HepG2 (cell line): ENCODE results near the gene CBX2. TPM values are rescaled to one million over a fixed set of nuclear protein-coding genes. Genes with fewer than 3 reads are reported as not detected.

Source experiments
- ATF2 ChIP-seq: sonication (generic); formaldehyde crosslinking; IDR thresholded peaks from 2 replicates; pipeline ENCODE4 v1.4.0; 2020; ENCODE audit warnings: missing genetic modification reagents
- CHD4 ChIP-seq: fragments of 200-600 bp; sonication (generic); IDR thresholded peaks from 2 replicates; pipeline ENCODE4 v1.7.0; 2017; ENCODE audit warnings: mild to moderate bottlenecking, low read length, borderline replicate concordance
- HES4 ChIP-seq: sonication (generic); formaldehyde crosslinking; IDR thresholded peaks from 2 replicates; pipeline ENCODE4 v1.9.0; 2021; ENCODE audit warnings: mild to moderate bottlenecking, missing genetic modification reagents, borderline replicate concordance
- HNRNPL ChIP-seq: fragments of 200-400 bp; formaldehyde crosslinking; IDR thresholded peaks from 2 replicates; pipeline ENCODE4 v1.6.1; 2017; ENCODE audit warnings: mild to moderate bottlenecking, low read depth, low read length
- HOXA5 ChIP-seq: sonication (generic); formaldehyde crosslinking; IDR thresholded peaks from 2 replicates; pipeline ENCODE4 v1.4.0; 2020; ENCODE audit warnings: missing genetic modification reagents
- HOXA7 ChIP-seq: sonication (generic); formaldehyde crosslinking; IDR thresholded peaks from 2 replicates; pipeline ENCODE4 v1.8.1; 2022; ENCODE audit warnings: mild to moderate bottlenecking, missing genetic modification reagents, moderate library complexity
- KDM2A ChIP-seq: sonication (generic); formaldehyde crosslinking; IDR thresholded peaks from 2 replicates; pipeline ENCODE4 v1.4.0; 2020; ENCODE audit warnings: low read depth, missing genetic modification reagents, borderline replicate concordance
- KDM5A ChIP-seq: fragments of 200-600 bp; sonication (generic); IDR thresholded peaks from 2 replicates; pipeline ENCODE4 v1.7.0; 2018; ENCODE audit warnings: antibody characterized with exemption, mild to moderate bottlenecking, low read length, borderline replicate concordance
- MEIS2 ChIP-seq: sonication (generic); formaldehyde crosslinking; IDR thresholded peaks from 2 replicates; pipeline ENCODE4 v1.9.0; 2021; ENCODE audit warnings: mild to moderate bottlenecking, missing genetic modification reagents
- RBM22 ChIP-seq: fragments of 200-400 bp; formaldehyde crosslinking; optimal IDR thresholded peaks from 2 replicates; pipeline ENCODE3; 2017; ENCODE audit warnings: mild to moderate bottlenecking, low read length, moderate library complexity
- SMAD9 ChIP-seq: sonication (generic); formaldehyde crosslinking; IDR thresholded peaks from 2 replicates; pipeline ENCODE4 v1.5.1; 2020; ENCODE audit warnings: mild to moderate bottlenecking, missing genetic modification reagents
- TGIF2 ChIP-seq: IDR thresholded peaks from 2 replicates; pipeline ENCODE4 v1.6.1; 2016; ENCODE audit warnings: control low read depth, missing compliant biosample characterization
- THAP11 ChIP-seq: IDR thresholded peaks from 2 replicates; pipeline ENCODE4 v1.6.1; 2016; ENCODE audit warnings: missing biosample characterization, missing genetic modification reagents
- XRCC5 ChIP-seq: fragments of 200-400 bp; formaldehyde crosslinking; optimal IDR thresholded peaks from 2 replicates; pipeline ENCODE3; 2017; ENCODE audit warnings: mild to moderate bottlenecking, low read length
- ZBTB42 ChIP-seq: sonication (generic); formaldehyde crosslinking; IDR thresholded peaks from 2 replicates; pipeline ENCODE4 v1.5.0; 2020; ENCODE audit warnings: mild to moderate bottlenecking, missing genetic modification reagents
- ZNF414 ChIP-seq: sonication (generic); formaldehyde crosslinking; IDR thresholded peaks from 2 replicates; pipeline ENCODE4 v1.5.0; 2020; ENCODE audit warnings: missing genetic modification reagents
- ZNF484 ChIP-seq: sonication (generic); formaldehyde crosslinking; IDR thresholded peaks from 2 replicates; pipeline ENCODE4 v1.5.1; 2020; ENCODE audit warnings: mild to moderate bottlenecking, low read depth, missing genetic modification reagents, borderline replicate concordance
- ZNF687 ChIP-seq: sonication (generic); formaldehyde crosslinking; IDR thresholded peaks from 2 replicates; pipeline ENCODE4 v1.5.1; 2020; ENCODE audit warnings: mild to moderate bottlenecking, missing genetic modification reagents, moderate library complexity
- ZNF788 ChIP-seq: sonication (generic); formaldehyde crosslinking; IDR thresholded peaks from 2 replicates; pipeline ENCODE4 v1.5.0; 2020; ENCODE audit warnings: mild to moderate bottlenecking, missing genetic modification reagents, borderline replicate concordance
- ZNF790 ChIP-seq: sonication (generic); formaldehyde crosslinking; IDR thresholded peaks from 2 replicates; pipeline ENCODE4 v1.8.0; 2022; ENCODE audit warnings: missing genetic modification reagents, mild to moderate bottlenecking, borderline replicate concordance
- polyA plus RNA-seq, 8 experiments: library from polyadenylated mRNA; depleted of rRNA in 3 of 8; stranded (reverse) in 7 of 8; unstranded in 1 of 8; fragments of >200 nt; fragmentation: Illumina TruSeq in 4 of 8; extraction: Trizol in 4 of 8; gene quantifications; 2 replicates each; pipeline versions ENCODE4 v1.2.1 to v1.2.3, GENCODE V29; 2011 to 2016; ENCODE audit warnings: low read depth in 4 of 8, missing spikeins in 1 of 8, mixed read lengths in 1 of 8; ENCODE audit not compliant: insufficient read depth in 1 of 8
- total RNA-seq, 5 experiments: library from RNA; depleted of rRNA; stranded (reverse); fragments of >200 nt; fragmentation: Illumina TruSeq; extraction: Trizol; gene quantifications; 2 replicates each; pipeline ENCODE4 v1.2.3, GENCODE V29; 2016; ENCODE audit warnings: low read depth in 1 of 5
- TF ChIP-seq, protein P1 (sequence below): sonication (generic); formaldehyde crosslinking; IDR thresholded peaks from 2 replicates; pipeline ENCODE4 v1.4.0; 2020; ENCODE audit warnings: missing genetic modification reagents, mild to moderate bottlenecking, borderline replicate concordance

Gene CBX2
- total and polyA plus RNA-seq, 2 of the 13 experiments (the other 11 are each of a cell fraction or from before 2014, with no cell fraction given) = 14.5 to 31.1 TPM

- TF ChIP-seq XRCC5 = peak; percentile 20
- 0 out of 2 replicates have a peak, but pooled peaks have one; percentile 19 for TF ChIP-seq ZNF788 (CRISPR knock-in tag)
- no peak for TF ChIP-seq MEIS2 (CRISPR knock-in tag)
- 0 out of 2 replicates have a peak, but pooled peaks have one; percentile 21 for TF ChIP-seq ATF2 (CRISPR knock-in tag)
- TF ChIP-seq HOXA7 (CRISPR knock-in tag) = no peak
- no peak for TF ChIP-seq RBM22
- TF ChIP-seq HOXA5 (CRISPR knock-in tag) = 0 out of 2 replicates have a peak, but pooled peaks have one; percentile 17
- 0 out of 2 replicates have a peak, but pooled peaks have one; percentile 30 for TF ChIP-seq ZNF790 (CRISPR knock-in tag)
- TF ChIP-seq HNRNPL = 0 out of 2 replicates have a peak, but pooled peaks have one; percentile 14
- TF ChIP-seq HES4 (CRISPR knock-in tag) = 0 out of 2 replicates have a peak, but pooled peaks have one; percentile 75
- peak; percentile 30; the same call in 1 of the 2 replicates for TF ChIP-seq KDM5A
- peak; percentile 57; the same call in 1 of the 2 replicates for TF ChIP-seq ZNF687 (CRISPR knock-in tag)
- TF ChIP-seq, protein P1, sequence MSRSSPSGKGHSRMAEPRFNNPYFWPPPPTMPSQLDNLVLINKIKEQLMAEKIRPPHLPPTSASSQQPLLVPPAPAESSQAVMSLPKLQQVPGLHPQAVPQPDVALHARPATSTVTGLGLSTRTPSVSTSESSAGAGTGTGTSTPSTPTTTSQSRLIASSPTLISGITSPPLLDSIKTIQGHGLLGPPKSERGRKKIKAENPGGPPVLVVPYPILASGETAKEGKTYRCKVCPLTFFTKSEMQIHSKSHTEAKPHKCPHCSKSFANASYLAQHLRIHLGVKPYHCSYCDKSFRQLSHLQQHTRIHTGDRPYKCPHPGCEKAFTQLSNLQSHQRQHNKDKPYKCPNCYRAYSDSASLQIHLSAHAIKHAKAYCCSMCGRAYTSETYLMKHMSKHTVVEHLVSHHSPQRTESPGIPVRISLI = peak; percentile 73
- TF ChIP-seq THAP11 = no peak
- TF ChIP-seq SMAD9 (CRISPR knock-in tag) = no peak
- TF ChIP-seq KDM2A (CRISPR knock-in tag) = peak; percentile 60; the same call in 1 of the 2 replicates
- no peak for TF ChIP-seq CHD4
- no peak for TF ChIP-seq TGIF2
- TF ChIP-seq ZNF484 (CRISPR knock-in tag) = no peak
- TF ChIP-seq ZBTB42 (CRISPR knock-in tag) = no peak
- TF ChIP-seq ZNF414 = peak; percentile 57; the same call in 1 of the 2 replicates
Measured at GRCh38 chr17:79778504-79779083, 646 bp downstream of the CBX2 start (continued).
